NCI-H2107 treated with DMSO at 0.1 percent for 48 hours (cell line): ENCODE data around the gene KRTAP2-3.
"Not testable (repeated sequence)": the region's sequence is repeated elsewhere in the genome, so short reads cannot be mapped to it uniquely, and the experiment has no call there.

Experiments
- DNase-seq: peaks from one replicate; lab custom pipeline; 2025; ENCODE audit not compliant: unreplicated experiment; lab: John Stamatoyannopoulos, UW

The KRTAP2-3 gene

GRCh38 chr17:41069031-41069430 lies 9.1 kb upstream of the KRTAP2-3 start:
- no peak for DNase-seq

DNA sequence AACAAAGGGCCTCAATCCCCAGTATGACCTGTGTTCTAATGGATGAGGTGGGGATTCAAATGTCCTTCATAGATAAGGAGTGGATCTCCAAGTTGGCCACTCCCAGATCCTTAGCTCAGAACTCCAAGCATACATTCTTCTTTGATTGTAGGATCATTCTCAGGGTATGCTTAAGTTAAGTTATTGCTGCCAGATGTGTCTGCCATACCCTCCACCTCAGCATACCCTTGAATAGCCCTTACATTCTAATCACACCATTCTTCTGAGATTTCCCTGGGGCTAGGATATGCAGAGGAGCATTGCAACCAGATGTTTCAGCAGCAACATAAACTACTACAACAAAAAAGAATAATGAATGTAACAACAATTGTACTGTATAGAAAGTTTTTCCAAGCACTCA lies 7.4 kb upstream of the KRTAP2-3 start:
- no peak for DNase-seq

- DNase-seq = no peak
These were observed 6.1 kb upstream of the KRTAP2-3 start, which contains the start of gene KRTAP2-4 for GRCh38 chr17:41065829-41066624. KRTAP2-4 (minus strand) TSS chr17:41065879; CDS start chr17:41065845, 34 bp downstream.

DNA sequence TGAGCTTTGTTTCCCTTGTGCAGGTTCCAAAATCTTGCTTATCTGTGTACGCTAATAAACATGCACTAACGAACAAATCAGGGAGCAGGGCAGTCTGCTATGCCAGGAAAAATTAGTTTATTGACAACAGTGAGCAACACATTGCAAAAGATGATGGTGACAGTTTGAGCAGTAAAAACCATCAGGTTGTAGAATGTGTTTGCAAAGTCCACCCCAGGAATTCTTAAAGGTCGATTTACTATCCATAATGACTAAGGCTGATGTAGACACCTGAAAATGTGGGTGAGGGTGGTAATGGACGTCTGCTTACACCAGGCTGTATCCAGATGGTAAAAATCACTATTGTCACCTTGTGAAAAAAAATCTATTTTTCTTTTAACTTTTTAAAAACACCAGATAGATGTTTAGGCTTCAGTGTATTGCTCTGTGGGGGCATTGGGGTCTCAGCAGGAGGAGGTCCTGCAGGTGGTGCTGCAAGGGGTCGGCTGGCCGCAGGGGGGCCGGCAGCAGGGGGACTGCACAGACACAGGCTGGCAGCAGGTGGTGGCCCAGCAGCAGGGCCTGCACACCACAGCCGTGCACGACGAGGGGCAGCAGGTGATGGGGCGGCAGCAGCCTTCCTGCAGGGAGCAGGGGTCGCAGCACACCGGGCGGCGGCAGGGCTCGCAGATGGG lies 5.2 kb upstream of the KRTAP2-3 start:
- not testable (repeated sequence) for DNase-seq

- DNase-seq = no peak
These were observed 4.4 kb upstream of the KRTAP2-3 start for GRCh38 chr17:41064301-41064700.

GRCh38 chr17:41063449-41063848 lies 3.5 kb upstream of the KRTAP2-3 start:
- no peak for DNase-seq

DNA sequence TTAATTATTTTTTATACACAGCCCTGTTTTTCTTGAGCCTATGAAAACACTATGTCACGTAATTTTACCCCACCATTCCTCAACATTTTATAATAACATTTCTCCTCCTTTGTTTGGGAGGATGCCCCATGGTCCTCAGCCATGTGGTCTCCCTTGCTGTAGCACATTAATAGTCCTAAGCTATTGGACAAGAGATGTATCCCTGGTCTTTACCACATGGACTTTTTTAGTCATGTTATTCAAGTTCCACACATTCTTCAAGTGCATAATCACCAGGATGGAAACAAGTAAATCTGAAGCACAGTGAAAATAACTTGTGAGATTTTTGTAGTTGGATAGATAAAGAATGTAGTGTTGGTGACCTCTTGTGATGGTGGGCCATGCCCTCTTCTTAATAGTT lies 2.0 kb upstream of the KRTAP2-3 start:
- no peak for DNase-seq

- not testable (repeated sequence) for DNase-seq
These were observed 450 bp downstream of the KRTAP2-3 start for GRCh38 chr17:41059276-41060051.

- no peak for DNase-seq
These were observed 1.2 kb downstream of the KRTAP2-3 start for GRCh38 chr17:41058741-41059140.

DNA sequence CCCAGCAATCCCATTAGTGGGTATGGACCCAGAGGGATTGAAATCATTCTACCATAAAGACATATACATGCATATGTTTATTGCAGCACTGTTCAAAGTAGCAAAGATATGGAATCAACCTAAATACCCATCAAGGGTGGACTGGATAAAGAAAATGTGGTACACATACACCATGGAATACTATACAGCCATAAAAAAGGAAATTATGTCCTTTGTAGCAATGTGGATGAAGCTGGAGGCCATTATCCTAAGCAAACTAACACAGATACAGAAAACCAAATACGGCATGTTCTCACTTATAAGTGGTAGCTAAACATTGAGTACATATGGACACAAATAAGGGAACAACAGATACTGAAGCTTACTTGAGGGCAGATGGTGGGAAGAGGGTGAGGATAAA lies 2.4 kb downstream of the KRTAP2-3 start:
- no peak for DNase-seq

DNA sequence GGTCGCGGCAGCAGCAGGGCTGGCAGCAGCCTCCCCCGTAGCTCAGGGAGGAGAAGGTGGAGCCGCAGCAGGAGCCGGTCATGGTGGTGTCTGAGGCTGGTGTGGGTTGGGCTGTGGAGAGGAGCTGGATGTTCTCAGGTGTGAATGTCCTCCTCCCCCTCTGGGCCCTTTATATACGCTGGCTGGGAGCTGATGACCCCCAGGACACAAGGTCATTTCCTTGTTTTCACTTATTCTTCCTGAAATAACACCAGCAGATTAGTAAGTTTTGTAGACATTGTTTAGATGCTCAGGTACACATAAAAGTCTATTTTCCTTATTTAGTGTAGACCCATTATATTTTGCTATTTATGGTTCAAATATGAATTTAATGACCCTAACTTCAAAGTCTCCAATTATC lies 4.8 kb downstream of the KRTAP2-3 start, which contains the start of gene KRTAP2-2:
Gene KRTAP2-2, minus strand, starts transcription at position 101 of the 400 bp plus-strand sequence. Its CDS starts 19 bp downstream, at position 82.
- not testable (repeated sequence) for DNase-seq

DNA sequence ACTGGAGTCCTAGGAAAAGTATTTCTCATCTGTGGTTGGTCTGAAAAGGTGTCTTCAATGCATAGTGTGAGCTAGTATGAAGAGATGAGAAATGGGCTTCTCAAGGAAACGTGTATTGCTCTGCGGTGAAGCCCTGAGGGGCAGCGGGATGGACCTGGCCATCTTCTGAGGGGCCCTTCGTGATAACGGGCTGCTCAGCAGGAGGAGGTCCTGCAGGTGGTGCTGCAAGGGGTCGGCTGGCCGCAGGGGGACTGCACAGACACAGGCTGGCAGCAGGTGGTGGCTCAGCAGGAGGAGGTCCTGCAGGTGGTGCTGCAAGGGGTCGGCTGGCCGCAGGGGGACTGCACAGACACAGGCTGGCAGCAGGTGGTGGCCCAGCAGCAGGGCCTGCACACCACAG lies 5.4 kb downstream of the KRTAP2-3 start:
- DNase-seq = not testable (repeated sequence)

DNA sequence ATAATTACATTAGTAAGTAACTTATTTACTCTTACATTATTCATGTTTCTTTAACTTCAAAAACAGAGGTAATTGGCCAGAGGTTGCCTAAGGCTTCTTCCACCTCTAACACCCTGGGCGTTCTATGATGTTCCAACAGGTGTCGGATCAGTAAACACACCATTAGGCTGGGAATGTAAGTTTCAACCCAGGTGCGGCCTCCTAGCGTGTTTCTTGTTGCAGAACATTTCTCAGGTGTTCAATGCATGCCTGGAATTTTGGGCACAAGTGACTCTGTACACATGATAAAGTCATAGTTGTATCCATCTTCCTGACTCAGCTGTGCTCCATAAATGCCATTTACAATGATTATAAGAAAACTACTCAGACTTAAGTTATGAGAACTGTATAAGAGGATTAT lies 5.9 kb downstream of the KRTAP2-3 start:
- no peak for DNase-seq

DNA sequence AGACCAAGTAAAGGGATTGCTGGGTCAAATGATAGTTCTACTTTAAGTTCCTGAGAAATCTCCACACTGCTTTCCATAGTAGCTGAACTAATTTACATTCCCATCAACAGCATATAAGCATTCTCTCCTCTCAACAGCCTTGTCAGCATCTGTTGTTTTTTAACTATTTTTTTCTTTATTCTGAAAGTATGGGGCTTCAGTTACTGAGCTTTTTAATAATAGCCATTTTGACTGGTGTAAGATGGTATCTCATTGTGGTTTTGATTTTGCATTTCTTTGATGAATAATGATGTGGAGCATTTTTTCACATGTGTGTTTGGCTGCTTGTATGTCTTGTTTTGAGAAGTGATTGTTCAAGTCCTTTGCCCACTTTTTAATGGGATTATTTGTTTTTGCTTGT lies 7.3 kb downstream of the KRTAP2-3 start:
- no peak for DNase-seq

DNA sequence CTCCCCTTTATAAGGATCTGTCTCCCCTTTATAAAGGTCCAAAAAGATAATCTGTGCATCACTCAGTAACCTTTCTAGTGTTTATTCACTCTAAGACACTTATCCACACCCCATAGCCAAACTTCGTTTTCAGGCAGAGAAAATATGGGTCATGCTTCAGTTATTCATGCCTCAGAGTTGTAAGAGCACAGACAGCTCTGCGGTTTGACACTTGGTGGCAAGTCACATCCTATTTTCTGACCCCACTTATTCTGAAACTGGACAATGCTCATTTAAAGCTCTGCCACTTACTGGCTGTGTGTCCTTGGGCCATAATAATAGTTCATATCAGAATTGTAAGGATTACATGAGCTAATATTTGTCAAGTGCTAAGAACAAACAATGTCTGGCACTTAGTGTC lies 10.8 kb downstream of the KRTAP2-3 start:
- no peak for DNase-seq

DNA sequence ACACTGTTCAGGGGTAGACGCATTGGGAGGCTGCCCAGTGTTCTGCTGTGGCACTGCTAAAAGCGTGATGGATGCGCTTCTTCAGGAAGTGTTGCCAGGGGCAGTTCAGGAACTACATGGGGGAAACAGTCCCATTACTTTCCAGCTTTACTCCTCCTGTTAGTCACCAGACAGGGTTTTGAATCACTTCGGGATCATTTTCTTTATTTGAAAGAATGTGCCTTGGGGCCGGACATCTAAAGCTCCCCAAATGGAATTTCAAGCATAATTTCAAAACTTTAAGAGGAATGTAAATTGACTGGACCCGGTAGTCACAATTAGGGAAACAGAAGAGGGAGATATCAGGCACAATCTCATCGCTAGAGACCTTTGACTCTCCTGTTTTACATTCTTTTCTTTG lies 11.5 kb downstream of the KRTAP2-3 start:
- no peak for DNase-seq

- DNase-seq = not testable (repeated sequence)
These were observed 13.0 kb downstream of the KRTAP2-3 start, which contains the start of gene KRTAP2-1 for GRCh38 chr17:41046735-41047465. KRTAP2-1 (minus strand) TSS chr17:41047316; CDS start chr17:41047267, 49 bp downstream.

DNA sequence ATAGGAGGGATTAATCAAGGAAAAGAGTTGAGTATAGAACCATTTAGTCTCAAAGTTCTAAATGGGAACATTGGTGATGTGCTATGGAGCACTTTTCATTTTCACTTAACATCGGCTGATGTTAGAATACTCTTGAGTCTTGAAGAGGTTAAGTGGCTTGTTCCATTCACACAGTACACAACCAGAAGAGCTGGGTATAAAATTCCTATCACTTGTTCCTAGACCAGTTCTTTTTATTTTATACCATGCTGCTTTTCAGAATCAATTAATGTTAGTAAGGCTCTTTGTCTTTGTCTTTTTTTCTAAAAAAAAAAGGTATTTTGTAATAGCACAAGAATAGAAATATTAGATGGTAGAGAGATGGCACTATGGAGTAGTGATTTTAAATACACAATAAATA lies 17.0 kb downstream of the KRTAP2-3 start:
- DNase-seq = no peak

- peak; percentile 30 for DNase-seq
These were observed 18.9 kb downstream of the KRTAP2-3 start, which contains the start of gene KRTAP1-1 for GRCh38 chr17:41040783-41041571. KRTAP1-1 (minus strand) TSS chr17:41041450; CDS start chr17:41041397, 53 bp downstream.

- DNase-seq = no peak
These were observed 22.0 kb downstream of the KRTAP2-3 start for GRCh38 chr17:41037853-41038350.
